Uterus (tissue), 2 donors: ENCODE measurements around the gene EPHA6.

Experiments
- CTCF ChIP-seq, 4 experiments: fragments of 200-600 bp in 2 of 4; fragments of 450-650 bp in 2 of 4; sonication (generic) in 2 of 4; IDR thresholded peaks; one replicate each; pipeline ENCODE4 v1.5.1; 2016 to 2019; ENCODE audit warnings: antibody characterized with exemption in 4 of 4, mild to moderate bottlenecking in 2 of 4, moderate library complexity in 1 of 4
- POLR2A ChIP-seq, 2 donors: fragments of 450-650 bp; IDR thresholded peaks; one replicate each; pipeline ENCODE4 v1.6.1; 2016; ENCODE audit warnings: antibody characterized with exemption in 2 of 2, mild to moderate bottlenecking in 1 of 2, moderate library complexity in 1 of 2

DNA sequence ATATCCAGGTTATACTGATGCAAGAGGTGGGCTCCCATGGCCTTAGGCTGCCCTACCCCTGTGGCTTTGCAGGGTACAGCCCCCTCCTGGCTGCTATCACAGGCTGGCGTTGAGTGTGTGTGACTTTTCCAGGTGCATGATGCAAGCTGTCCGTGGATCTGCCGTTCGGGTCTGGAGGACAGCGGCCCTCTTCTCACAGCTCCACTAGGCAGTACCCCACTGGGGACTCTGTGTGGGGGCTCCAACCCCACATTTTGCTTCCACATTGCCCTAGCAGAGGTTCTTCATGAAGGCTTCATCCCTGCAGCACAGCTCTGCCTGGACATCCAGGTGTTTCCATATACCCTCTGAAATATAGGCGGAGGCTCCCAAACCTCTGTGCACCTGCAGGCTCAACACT, 610.6 kb downstream of the EPHA6 start:
- TF ChIP-seq CTCF (IDR thresholded peaks at IDR 0.05) (no peak), POLR2A (IDR thresholded peaks at IDR 0.05) (no peak)
